Stromal cell of bone marrow (primary cell): ENCODE measurements around the gene SLC36A3.
"Not testable (repeated sequence)": the region's sequence is repeated elsewhere in the genome, so short reads cannot be mapped to it uniquely, and the experiment has no call there.

ENCODE experiments used
- DNase-seq: peaks from one replicate; pipeline ENCODE4 v3.0.0-alpha.2; 2012; ENCODE audit warnings: low read depth

SLC36A3 gene

DNA sequence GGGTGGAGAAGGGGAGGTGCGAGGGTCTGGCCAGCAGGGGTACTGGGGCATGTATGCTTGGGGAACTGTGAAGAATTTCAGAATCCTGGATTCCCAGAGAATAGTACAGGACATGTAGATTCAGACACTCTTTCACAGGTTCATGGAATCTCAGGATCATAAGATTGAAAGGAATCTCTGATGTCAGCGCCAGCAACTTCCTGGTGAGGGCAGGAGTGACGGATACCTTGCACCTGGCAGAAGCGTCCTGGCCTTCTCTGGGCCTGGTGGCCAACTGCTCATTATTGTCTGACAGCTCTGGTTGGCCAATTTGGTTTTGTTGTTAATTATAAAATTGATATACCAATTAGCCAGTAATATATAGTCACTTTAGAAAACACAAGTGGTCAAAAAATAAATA is 43.6 kb downstream of the SLC36A3 start:
- no peak for DNase-seq

DNA sequence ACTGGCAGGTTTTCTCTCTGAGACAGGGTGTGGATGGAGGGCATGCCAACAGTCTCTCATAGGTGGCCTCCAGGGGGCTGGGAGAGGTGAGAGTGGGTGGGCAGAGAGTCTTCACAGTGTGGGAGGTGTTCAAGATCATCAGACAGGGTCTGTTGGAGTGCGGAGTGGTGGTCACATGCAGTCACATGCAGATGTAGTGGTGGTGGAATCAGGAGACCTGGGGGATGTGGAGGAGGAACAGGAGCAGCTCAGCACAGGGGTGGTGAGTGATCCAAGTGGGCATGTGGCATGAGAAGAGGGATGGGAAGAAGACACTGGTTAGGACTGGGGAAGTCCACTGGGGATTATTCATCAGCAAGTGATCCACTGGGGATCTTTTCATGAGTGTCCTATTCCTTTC is 44.8 kb downstream of the SLC36A3 start:
- no peak for DNase-seq

DNA sequence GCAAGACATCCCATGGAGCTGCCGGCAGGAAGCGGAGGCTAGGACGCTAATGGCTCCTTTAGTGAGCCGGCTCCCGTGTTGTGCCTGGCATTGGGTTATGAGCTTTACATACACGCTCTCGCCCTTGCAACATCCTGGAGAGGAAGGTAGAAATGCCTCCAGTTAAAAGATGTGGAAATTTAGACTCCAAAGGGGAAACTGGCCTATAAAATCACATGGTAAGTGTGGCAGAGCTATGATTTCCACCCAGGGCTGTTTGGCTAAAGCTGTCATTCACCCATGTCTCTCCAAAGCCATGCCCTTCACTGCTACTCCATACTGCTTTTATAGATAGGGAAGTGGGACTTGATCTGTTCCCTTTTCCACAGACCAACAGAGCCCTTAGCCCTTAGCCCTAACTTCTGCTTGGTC is 45.4 kb downstream of the SLC36A3 start:
- no peak for DNase-seq

DNA sequence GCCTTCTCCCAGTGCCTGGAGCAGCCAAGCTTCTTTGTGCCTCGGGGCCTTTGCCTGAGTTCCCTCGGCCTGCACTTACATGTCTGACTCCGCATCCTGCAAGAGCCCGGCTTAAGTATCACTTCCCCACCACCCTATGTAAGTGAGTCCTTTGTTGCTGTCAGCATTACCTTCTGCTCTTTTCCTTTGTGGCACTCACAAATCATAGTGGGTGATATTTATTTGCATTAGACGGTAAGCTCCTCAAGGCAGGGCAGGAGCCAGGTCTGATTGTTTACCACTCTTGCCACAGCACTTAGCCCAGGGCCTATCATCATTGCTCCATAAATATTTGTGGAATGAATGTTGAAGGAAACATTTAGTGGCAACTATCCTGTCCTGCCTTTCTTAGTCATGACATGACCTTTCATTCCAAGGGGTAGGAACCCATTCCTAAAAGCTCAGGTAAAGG is 45.8 kb downstream of the SLC36A3 start:
- no peak for DNase-seq

DNA sequence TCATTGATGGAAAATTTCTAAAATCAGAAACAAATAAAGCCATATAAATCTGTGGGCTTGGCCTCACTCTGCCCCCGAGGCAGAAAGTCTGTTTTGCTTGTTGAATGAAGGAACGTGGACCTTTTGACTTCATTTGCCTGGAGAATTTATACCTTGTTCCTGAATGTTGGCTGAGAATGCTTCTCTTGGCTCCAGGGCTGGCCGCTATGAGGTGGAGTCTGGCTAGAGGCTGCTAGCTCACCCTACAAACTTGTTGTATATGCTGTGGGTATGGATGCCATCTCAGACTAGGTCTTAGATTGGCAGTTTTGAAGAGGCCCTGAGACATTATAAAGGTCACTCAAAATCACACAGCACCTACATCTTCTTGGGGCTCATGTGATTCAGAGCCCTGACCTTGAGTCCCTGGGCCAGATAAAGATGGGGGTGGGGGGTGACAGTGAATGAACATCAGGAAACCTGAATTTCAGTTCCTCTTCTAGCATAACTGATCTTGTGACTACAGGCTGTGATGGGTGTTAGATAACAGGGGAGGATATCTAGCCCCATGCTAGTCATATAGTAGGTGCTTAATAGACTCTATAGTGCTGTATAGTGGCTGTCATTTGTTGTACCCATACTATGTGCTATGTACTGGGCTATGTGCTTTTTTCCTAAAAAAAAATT is 47.8 kb downstream of the SLC36A3 start:
- no peak for DNase-seq

DNA sequence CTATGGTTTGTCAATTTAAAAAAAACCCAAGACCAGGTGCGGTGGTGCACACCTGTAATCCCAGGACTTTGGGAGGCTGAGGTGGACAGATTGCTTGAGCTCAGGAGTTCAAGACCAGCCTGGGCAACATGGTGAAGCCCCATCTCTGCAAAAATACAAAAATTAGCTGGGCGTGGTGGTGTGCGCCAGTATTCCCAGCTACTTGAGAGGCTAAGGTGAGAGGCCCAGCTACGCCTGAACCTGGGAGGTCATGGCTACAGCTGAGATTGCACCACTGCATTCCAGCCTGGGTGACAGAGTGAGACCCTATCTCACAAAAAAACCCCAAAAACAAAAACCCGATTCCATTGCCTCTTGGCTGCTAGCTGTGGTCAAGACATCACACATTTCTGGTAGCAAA is 48.6 kb downstream of the SLC36A3 start:
- DNase-seq: not testable (repeated sequence)

DNA sequence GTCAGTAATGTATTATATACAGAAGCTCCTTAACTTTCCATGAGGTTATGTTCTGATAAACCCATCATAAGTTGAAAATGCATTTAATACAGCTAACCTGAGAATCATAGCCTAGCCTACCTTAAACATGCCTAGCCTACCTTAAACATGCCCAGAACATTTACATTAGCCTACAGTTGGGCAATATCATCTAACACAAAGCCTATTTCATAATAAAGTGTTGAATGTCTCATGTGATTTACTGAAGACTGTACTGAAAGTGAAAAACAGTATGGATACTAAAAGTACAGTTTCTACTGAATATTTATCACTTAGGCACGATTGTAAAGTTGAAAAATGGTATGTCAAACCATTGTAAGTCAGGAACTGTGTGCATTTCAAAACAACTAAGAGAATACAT is 49.0 kb downstream of the SLC36A3 start:
- DNase-seq: no peak

DNA sequence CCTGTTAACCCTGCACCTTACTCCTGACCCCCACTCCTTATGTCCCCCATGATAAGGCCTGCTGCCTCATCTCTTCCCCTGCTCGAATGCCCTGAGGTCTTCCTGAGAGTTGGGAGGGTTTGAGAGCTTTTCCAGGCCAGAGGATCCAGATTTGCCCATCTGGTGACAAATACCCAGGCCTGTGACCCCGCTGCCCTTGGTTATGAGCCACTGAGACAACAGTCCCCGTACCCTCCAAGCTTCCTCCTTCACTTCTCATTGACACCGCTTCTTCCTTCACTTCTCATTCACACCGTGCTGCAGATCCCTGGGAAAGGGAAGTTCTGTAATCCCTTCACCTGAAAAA is 50.0 kb downstream of the SLC36A3 start:
- no peak for DNase-seq

DNA sequence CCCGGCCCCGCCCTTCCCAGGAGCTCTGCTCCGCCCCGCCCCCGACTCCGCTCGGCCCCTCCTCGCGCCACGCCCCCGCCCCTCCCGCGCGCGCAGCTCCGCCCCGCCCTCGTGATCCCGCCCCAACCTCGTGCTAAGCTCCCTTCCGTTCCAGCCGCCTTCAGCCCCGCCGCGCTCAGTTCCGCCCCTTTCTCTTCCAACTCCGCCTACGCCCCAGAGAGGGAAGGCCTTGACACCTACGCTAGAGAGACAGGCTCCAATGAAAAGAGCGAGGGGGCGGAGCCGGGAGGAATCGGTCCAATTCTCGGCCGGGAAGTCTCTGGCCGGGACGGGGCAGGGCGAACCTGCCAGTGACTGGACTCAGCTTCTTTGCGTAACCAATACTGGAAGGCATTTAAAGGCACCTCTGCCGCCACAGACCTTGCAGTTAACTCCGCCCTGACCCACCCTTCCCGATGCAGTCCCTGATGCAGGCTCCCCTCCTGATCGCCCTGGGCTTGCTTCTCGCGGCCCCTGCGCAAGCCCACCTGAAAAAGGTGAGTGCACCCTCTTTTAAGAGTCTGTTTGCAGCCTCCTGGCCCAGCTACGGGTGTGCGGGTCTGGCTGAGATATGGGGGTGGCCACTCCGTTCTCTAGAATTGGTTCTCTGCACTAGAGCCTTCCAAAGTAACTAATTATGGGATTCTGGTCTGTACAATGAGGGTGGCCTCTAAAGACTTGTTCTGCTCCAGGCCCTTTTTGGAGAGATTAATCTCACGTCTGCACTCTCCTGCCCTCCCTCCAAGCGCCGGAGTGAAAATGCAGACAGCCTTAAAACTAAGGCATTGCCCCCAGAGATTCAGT is 50.6 kb downstream of the SLC36A3 start, which contains the start of gene GM2A:
TSS of gene GM2A (plus strand) at position 424 of the 843 bp plus-strand sequence. CDS start at position 456, 32 bp downstream.
- peak; percentile 99 for DNase-seq

DNA sequence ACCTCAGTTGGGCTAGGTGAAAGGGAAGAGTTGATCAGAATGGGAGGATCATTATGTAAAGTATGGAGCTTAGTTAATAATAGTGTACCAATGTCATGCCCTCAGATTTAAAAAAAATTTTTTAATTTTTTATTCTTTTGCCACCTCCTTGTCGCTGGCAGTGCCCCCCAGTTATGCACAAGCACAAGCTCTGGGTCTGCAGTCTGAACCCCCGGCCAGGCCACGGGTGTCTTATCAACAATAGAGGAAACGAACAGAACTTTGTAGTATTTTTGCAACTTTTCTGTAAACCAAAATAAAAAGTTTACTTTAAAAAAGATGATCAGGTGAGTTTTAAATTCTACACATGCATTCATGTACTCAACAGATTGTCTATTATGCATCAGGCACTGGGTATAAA is 51.9 kb downstream of the SLC36A3 start:
- no peak for DNase-seq

DNA sequence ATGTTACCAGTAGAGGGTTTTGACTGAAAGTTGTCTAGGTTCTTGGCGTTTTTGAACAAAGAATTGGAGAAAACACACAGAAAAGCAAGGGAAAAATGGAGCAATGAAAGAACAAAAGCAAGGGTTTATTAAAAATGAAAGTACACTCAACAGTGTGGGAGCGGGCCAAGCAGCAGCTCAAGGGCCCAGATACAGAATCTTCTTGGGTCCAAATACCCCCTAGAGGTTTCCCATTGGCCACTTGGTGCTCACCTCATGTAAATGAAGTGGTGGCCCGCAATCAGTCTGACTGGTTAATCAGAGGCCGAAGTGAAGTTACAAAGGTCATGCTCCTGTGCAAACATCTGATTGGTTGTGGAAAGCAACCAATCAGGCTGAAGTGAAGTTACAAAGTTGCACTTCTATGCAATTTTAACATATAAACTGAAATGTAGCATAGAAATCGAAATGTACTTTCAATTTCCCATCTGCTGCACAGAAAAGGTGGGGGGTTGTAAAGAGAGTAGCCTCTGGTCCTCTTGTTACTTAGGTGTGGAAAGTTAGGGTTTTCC is 52.5 kb downstream of the SLC36A3 start:
- no peak for DNase-seq

DNA sequence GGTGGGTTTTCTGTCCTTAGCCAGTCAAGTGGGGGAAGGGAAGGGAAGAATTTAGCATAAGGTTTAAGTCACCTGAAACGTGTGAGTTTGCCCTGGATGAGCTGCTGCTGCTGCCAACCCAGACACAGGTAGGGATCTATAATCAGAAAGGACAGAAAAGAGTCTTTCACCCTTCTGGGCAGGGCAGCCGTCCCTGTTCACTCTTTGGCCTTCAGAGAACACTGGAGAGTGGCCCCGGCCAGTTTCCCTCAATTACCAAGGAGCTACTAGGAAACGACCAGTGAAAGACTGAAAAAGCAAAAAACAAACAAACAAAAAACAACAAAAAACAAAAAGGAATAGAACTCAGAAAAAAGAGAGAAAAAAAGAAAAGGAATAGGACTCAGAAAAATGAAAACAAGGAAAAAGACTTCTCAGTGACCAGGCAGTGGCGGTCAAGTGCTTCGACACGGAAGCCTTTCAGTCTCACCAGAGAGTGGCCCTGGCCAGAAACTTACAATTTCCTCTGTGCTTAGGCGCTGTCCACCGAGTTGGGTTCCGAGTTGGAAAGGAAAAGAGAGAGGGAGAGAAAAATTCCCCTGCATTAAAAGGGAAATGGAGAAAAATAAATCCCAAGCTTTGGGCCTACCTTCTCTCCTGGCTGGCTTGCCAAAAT is 53.1 kb downstream of the SLC36A3 start:
- DNase-seq: no peak

DNA sequence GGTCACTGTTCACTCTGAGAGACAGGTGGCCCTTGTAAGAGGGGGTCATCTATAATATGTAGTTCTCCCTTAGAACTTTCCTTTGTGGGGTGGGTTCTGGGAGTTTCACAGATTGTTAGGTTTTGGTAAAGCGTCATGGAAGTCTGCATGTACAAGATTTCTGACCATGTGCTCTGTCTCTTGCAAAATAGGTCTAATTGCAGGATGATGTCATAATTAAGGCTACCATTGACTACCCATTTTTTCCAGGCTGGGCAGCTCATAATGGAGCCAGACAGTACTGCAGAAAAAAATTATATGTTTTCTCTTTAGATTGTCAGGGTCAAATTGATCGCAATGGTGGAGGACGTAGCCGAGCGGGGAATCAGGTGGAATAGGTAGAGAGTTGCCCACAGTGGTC is 54.3 kb downstream of the SLC36A3 start:
- no peak for DNase-seq

DNA sequence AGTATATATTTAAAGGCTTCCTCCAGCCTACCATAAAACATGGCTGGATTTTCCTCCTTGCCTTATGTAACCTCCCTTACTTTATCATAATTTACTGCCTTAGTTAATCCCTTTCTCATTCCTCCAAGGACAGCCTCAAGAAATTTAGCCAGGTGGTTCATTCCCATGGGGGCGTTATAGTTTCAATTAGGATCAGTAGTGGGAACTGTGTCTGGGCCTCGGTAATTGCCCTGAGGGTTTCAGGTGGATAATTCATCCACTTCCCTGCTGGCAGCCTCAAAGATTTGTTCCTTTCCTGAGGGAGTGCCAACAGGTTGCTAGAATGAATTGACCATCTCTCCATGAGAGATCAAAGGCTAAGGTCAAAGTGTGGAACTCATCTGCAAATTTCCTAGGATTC is 54.9 kb downstream of the SLC36A3 start:
- no peak for DNase-seq

DNA sequence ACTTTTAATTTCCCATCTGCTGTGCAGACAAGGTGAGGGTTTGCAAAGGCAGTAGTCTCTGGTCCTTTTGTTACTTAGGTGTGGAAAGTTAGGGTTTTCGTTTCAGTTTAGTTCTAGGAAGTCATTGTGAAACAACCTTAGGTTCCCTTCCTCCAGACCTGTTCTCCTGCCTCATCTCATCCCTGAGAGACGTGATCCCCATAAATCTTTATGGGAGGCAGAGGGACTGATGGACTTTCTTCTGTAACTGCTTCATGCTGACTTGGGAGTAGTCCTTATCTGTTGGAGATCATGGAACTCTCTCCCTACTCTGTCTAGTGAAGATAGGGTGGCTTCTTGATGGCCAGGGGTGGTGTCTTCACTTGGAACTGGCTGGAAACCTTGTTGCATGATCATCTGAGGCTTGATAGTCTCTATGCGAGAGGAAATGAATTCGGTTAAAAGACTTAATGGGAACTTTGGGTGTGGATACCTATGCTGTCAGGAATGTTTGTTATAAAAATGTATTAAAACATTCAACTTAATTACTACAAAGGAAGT is 57.8 kb downstream of the SLC36A3 start:
- DNase-seq: no peak

DNA sequence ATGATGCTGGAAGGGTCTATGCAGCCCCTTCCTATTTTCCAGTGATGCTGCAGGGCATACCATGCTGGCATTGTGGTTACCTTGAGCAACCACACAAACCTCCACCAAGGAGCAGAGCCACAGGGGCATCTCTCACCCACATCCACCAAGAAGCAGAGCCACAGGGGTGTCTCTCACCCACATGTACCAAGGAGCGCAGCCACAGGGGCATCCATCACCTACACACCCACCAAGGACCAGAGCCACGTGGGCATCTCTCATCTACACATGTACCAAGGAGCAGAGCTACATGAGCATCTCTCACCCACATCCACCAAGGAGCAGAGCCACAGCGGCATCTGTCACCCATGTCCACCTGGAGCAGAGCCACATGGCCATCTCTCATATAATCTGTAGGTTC is 59.4 kb downstream of the SLC36A3 start:
- DNase-seq: no peak

DNA sequence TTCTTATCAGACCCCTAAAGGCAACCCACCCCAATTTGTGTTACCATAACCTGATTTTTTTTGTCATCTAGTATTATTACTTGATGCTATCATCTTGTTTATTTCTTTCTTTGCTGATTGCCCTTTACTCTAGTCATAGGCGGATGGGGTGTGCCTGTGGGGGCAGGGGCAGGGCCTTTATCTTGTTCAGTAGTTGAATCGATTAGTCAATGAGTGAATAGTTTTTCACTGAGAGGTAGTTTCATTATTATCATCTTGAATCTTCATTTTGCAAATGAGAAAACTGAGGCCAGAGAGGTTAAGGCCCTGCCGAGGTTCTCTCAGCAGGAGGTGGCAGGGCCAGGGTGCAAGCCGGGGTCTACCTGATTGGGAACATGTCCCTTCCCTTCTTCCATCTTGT is 60.0 kb downstream of the SLC36A3 start:
- no peak for DNase-seq

DNA sequence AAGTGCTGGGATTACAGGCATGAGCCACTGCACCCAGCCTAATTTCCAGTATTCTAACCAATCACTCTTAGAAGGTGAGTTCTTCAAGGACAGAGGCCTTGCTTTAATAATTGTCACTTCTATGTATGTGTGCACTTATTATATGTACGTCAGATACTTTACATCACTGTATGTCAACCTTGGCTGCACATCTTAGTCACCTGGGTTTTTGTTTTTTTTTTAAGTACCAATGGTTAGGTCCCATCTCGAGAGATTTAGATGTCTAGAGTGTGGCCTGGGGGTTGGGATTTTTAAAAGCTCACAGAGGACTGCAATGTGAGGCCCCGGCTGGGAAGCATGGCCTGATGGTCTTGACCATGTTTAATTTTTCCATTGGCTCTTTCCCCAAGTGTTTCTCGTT is 60.4 kb downstream of the SLC36A3 start:
- no peak for DNase-seq

DNA sequence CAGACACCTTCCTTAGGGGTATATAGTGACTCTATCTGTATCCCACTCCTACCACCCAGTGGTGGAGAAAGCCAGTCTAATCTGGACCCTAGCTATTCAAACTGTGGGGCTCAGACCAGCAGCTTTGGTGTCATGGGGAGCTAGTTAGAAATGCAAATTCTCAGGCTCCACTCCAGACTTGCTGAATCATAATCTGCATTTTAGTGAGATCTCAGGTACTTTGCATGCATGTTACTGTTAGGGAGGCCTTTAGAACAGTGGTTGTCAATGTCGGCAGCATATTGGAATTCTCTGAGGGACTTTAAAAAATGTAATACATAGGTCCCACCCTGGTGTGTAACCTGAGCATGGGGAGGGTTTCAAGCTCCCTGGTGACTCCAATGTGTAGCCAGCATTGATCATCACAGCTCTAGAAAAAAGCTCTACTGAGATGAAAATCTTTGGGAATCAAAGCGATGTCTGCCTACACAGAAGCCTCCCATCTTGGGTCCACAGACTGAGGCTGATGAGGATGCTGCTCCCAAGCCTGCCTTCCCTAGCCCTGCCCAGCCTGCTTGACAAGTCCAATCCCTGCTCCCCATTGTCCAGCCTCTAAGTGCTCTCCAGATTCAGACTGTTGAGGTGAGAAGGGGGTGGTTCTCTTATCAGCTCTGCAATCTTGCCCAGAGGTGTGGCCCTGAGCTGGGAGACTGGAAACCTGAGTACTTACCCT is 62.5 kb downstream of the SLC36A3 start:
- no peak for DNase-seq

DNA sequence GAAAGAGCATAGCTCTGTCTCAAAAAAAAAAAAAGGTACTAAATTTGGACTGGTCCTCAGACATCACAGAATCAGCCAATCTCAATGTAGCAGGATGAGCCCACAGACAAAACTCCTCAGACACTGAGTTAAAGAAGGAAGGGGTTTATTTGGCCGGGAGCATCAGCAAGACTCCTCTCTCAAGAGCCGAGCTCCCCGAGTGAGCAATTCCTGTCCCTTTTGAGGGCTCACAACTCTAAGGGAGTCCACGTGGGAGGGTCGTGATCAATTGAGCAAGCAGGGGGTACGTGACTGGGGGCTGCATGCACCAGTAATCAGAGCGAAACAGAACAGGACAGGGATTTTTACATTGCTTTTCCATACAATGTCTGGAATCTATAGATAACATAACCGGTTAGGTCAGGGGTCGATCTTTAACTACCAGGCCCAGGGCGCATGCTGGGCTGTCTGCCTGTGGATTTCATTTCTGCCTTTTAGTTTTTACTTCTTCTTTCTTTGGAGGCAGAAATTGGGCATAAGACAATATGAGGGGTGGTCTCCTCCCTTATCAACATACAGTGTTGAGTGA is 63.2 kb downstream of the SLC36A3 start:
- not testable (repeated sequence) for DNase-seq

DNA sequence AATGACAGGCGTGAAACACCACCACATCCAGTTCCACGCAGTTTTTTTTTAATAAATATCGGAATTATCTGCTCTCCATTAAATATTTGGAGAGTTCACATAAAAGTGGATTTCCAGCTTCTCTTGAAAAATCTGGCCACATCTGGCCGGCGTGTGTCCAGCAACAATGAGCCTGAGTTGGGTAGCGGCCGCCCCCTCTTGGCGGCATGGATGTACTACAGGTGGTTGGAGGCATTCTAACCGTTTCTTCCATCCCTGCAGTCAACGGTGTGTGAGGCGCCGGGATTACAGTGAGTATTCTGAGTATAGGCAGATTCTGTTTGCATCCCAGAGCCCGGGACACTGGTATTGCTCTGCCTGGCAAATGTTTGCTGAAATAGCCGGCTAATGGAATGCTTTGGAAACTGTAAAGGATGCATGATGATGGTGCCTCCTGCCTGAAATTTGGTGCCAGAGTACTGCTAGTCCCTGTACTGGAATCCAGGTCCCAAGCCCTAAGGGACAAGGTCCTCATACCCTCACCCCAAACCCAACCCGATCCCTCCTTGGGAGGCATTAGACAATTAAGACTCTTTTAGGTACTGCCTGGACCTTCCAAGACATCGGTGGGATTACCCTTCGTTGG is 64.2 kb downstream of the SLC36A3 start:
- DNase-seq: peak; percentile 45
